8988T (cell line): ENCODE data around the gene SSTR1.

Experiments
- DNase-seq: peaks from one replicate; pipeline ENCODE4 v3.0.0; 2011

The SSTR1 gene

GRCh38 chr14:38203929-38204718, 3.6 kb upstream of the SSTR1 start:
- no peak for DNase-seq

GRCh38 chr14:38204719-38205115, 3.0 kb upstream of the SSTR1 start:
- no peak for DNase-seq

- DNase-seq, result no peak
Measured at GRCh38 chr14:38205119-38205813, 2.4 kb upstream of the SSTR1 start.

GRCh38 chr14:38205949-38206665, 1.6 kb upstream of the SSTR1 start:
- no peak for DNase-seq

- DNase-seq, result no peak
Measured at GRCh38 chr14:38206689-38207376, 871 bp upstream of the SSTR1 start.

GRCh38 chr14:38207377-38207735, 348 bp upstream of the SSTR1 start:
- DNase-seq, result no peak

- peak; percentile 60 for DNase-seq
Measured at GRCh38 chr14:38208618-38209562, 1.2 kb downstream of the SSTR1 start.

GRCh38 chr14:38209572-38210557, 2.2 kb downstream of the SSTR1 start:
- DNase-seq, result no peak

- peak; percentile 13 for DNase-seq
Measured at GRCh38 chr14:38210587-38211216, 3.0 kb downstream of the SSTR1 start.

GRCh38 chr14:38211255-38211735, 3.6 kb downstream of the SSTR1 start:
- no peak for DNase-seq

GRCh38 chr14:38212111-38212510, 4.4 kb downstream of the SSTR1 start:
- DNase-seq, result no peak

GRCh38 chr14:38213001-38213400, 5.3 kb downstream of the SSTR1 start:
- no peak for DNase-seq

GRCh38 chr14:38217553-38217952, 9.8 kb downstream of the SSTR1 start:
- DNase-seq, result no peak

- no peak for DNase-seq
Measured at GRCh38 chr14:38221077-38221476, 13.4 kb downstream of the SSTR1 start.

- DNase-seq, result no peak
Measured at GRCh38 chr14:38224338-38224737, 16.6 kb downstream of the SSTR1 start.

- DNase-seq, result no peak
Measured at GRCh38 chr14:38225946-38226345, 18.2 kb downstream of the SSTR1 start.

- no peak for DNase-seq
Measured at GRCh38 chr14:38226366-38226765, 18.7 kb downstream of the SSTR1 start.

- no peak for DNase-seq
Measured at GRCh38 chr14:38233218-38233617, 25.5 kb downstream of the SSTR1 start.

- no peak for DNase-seq
Measured at GRCh38 chr14:38238332-38238731, 30.6 kb downstream of the SSTR1 start.

GRCh38 chr14:38238878-38239277, 31.2 kb downstream of the SSTR1 start:
- no peak for DNase-seq
